Femur (tissue), 1 donor: ENCODE data around the gene ST6GALNAC6.
"Not testable (repeated sequence)": the region's sequence is repeated elsewhere in the genome, so short reads cannot be mapped to it uniquely, and the experiment has no call there.

Source experiments
- DNase-seq: peaks from one replicate; pipeline ENCODE4 v3.0.0-alpha.2; 2017

The ST6GALNAC6 gene

DNA sequence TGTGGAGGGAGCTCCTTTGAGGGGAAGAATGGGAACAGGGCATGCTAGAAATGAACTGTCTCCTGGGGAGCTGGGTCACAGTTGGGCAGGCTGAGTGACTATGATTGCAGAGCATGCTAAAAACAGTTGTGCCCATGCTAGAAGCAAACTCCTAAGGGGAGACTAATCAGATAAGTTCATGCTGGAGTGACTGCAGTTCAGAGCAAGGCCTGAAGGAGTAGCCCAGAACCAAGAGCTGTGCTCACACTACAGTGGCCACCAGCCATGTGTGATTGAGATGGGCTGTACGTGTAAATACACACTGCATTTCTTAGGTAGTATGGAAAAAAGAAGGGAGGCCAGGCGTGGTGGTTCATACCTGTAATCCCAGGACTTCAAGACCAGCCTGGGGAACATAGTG, 11.6 kb downstream of the ST6GALNAC6 start:
- DNase-seq = no peak

GRCh38 chr9:127886401-127886972, 12.9 kb downstream of the ST6GALNAC6 start:
- no peak for DNase-seq

DNA sequence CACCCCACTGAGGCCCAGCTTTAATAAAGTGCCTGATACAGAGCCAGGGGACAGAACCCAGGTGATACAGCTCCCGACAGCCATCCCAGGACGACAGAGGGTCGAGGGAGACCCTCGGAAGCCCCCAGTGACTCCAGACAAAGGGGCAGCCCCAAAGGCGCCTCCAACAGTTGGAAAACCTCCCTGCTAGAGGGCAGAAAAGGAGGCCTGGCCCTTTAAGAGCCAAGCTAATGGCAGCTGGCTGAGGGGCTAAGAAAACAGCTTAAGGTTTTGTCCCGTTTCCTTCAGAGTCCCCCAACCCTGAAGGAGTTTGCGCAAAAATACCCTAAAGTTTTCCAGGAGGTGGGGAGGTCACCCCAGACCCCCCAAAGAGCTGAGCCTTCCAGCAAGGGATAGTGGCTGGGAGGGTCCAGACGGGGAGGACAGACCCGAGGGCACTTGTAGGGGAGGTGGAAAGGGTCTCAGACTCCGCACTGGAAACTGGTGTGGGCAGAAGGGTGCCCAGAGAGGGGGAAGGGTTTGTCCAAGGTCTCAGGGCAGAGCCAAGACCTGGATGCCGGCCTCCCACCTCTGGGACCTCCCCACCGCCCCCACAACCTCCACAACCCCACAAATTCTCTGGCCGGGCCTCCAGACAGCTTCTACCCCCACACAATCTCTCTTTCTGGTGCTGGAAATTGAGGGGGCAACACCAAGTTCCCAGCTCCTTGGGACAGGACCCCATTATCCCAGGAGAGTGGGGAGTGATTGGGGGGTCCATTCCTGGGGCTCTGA, 13.7 kb downstream of the ST6GALNAC6 start:
- DNase-seq = peak; percentile 16

DNA sequence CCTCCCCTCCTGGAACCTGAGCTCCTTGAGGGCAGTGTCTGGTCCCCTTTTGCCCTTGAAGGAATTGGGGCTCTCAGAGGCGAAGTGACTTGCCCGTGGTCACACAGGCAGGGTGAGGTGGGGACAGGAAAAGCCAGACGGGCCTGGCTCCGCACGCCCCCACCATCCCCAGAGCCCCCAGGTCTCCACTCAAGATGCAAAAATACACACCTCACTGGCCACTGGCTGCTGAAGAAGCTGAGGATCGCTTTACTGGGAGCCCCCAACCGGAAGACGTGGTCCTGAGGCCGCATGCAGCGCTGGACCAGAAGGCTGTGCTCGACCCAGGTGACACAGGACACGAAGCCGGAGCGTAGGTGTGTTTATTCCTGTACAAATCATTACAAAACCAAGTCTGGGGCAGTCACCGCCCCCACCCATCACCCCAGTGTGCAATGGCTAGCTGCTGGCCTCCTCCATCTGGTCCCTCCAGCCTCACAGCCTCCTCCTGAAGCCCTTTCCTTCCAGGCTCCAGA, 14.4 kb downstream of the ST6GALNAC6 start:
- peak; percentile 20 for DNase-seq

- DNase-seq = peak; percentile 59
These were observed 14.9 kb downstream of the ST6GALNAC6 start for GRCh38 chr9:127884427-127884911.

DNA sequence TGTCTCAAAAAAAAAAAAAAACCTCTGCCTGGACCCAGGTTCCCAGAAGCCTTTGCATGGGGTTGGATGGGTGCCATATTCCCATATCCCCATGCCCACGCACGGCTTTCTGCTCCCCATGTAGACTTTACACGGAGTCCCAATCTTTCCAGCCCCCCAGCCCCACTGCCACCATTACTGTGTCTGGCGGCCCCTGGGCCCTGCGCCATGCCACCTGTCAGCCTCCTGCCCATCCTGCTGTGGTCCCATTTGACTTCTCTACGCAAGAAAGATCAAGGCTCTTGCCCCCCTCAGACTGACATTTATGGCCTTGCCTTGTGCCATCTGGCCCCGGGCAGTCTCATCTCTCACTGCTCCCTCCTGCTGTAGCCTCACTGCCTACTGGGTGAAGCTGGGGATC, 15.4 kb downstream of the ST6GALNAC6 start:
- DNase-seq = peak; percentile 23

GRCh38 chr9:127881715-127882114, 17.7 kb downstream of the ST6GALNAC6 start:
- DNase-seq = not testable (repeated sequence)

GRCh38 chr9:127880143-127880542, 19.3 kb downstream of the ST6GALNAC6 start:
- DNase-seq = no peak

GRCh38 chr9:127878652-127879390, 20.6 kb downstream of the ST6GALNAC6 start:
- DNase-seq = no peak

DNA sequence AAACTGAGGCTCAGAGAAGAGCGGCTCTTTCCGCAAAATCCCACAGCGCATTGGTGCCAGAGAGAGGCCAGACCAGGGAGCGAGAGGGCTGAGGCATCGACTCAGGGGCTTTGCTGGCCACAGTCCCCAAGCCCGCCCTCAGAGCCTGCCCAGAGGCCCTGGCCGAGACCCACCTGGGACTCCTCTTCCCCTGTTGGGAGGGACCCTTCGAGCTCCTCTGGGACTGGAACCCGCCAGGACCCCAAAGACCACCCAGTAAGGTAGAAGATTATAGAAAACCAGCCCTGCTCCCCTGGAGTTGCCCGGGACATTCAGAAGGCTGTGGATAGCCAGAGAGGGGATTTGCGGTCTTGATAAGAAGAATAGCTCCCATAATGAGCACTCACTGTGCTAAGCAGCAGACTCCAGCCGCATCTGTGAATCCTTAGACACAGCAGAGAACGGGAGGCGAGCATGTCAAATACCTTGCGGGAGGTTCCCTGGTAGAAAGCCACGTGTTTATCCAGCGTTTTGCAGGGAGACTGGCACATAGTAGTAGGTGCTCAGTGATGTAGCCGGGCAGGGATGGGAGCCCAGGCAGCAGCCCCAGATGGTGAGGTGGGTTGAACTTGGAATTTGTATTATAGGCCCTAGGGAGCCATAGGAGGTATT, 21.3 kb downstream of the ST6GALNAC6 start:
- no peak for DNase-seq

DNA sequence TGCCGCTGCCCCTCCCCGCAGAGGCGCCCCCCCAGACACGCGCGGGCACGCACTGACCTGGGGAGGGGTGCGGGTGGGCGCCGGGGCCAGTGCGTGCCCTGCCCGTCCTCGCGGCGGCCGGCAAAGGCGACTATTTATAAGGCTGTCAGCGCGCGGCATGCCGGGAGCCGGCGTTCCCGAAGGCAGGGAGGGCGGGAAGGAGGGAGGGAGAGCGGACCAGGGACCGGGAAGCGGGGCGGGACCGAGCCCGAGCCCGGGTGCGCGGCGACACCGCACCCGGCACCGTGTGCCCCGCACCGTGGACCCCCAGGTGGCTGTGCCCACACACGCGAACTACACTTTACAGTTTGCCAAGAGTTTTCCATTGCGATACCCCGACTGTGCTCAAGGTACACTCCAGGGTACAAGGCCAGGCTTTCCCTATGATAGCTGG, 21.8 kb downstream of the ST6GALNAC6 start, which contains the start of gene AK1:
Gene AK1, minus strand, starts transcription at position 110 of the 433 bp plus-strand sequence. CDS start 3,058 bp downstream, outside the sequence.
- DNase-seq = peak; percentile 86

DNA sequence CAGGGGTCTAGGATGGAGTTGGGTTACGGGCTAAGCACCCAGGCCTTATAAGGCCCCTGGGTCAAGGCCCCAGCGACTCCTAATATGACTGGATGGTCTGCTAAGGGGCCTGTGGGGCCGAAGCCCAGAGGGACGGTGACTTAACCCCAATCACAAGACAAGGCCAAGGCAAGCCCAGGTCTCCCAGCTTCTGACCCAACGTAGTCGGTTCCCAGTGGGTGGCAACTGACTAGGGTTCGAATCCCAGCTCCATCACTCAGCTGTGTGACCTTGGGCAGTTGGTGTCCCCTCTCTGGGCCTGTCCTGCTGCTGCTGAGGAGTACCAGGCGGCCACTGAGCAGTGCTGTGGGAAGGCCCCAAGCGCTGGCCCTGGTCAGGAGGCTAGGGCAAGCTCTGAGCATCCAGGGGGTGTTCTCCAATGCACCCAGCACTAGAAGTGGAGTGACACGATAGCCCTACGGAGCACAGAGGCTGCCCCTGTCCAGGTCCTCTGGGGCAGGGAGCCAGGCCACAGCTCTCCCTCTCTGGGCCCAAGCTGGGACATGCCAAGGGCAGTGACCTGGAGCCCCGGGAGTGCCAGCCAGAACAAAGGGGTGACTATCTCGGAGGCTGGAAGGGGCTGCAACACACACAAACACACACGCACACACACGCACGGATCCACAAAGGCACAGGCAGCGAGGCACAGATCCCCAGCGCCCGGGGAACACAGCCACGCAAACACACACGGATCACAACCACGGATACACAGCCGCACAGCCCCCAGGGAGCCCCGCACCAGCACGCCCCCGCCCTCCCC, 22.4 kb downstream of the ST6GALNAC6 start:
- no peak for DNase-seq

DNA sequence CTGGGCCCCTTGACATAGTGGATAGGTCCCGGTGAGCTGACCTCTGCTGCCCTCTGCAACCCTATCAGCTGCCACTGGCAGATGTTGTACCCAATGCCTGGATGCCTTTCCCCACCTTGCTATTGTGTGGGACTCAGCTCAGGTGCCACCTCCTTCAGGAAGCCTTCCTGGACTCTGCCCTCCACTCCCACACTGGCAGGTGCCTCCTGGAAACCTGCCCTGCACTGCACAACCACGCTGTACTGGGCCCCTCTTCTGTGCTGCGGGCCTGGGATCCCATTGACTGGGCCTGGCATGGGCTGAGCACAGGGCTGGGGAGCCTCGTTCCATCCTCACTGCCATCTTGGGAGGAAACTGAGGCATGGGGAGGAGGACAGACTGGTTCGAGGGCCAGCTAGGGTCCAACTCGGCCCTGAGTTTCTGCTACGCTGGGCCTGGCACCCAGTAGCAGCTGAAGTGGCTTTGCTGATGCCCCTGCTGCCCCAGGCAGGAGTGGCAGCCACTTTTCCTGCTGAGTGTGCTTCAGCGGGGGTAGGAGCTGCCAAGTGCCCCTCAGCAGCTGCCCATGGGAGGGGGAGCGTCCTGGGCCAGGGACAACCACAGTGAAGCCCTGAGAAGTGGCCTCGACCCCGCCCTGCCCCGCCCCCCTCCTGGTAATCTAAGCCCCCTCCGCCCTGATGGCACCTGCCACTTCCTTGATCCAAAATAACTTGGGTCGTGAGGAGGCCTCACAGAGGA, 23.2 kb downstream of the ST6GALNAC6 start:
- DNase-seq = peak; percentile 70

- DNase-seq = peak; percentile 64
These were observed 24.0 kb downstream of the ST6GALNAC6 start for GRCh38 chr9:127875306-127875966.

- DNase-seq = no peak
These were observed 24.8 kb downstream of the ST6GALNAC6 start for GRCh38 chr9:127874301-127875221.

DNA sequence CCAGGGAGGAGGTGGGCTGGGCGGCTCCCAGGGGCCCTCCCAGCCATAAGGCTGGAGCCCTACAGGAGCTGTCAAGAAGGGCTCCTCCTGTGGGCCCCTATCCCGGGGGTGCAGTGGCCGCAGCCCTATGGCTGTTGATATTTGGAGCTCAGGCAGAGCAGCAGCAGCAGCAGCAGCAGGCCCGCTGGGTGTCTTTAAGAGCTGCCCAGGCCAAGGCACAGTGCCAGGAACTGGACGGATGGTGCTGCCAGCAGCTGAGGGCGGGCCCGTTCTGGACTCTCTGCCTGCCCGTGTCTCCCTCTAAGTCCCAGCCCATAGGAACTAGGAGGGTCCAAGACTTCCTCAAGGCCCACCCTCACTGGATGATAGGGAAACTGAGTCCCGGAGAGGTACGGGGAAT, 25.5 kb downstream of the ST6GALNAC6 start:
- peak; percentile 86 for DNase-seq

GRCh38 chr9:127873223-127873691, 26.1 kb downstream of the ST6GALNAC6 start:
- peak; percentile 79 for DNase-seq

GRCh38 chr9:127872369-127873222, 26.8 kb downstream of the ST6GALNAC6 start:
- no peak for DNase-seq
